ENCODE data around the gene DNAJB2.

DNA sequence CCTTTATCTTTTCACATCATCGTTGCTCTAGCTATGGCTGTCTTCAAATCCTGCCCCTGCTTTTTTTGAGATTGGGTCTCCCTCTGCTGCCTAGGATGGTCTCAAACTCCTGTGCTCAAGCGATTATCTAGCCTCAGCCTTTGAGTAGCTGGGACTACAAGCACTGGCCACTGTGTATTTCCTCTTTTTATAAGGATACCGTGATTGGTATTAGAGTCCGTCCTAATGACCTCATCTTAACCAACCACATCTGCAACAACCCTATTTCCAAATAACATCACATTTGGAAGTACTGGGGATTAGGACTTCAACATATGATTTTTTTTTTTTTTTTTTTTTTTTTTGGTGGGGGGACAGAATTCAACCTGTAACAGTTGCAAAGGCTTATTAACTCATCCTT is 44.3 kb downstream of the DNAJB2 start:
- no peak for TF ChIP-seq CTCF (IDR thresholded peaks at IDR 0.05; ENCODE audit: borderline replicate concordance, extremely low read depth, low read length, poor library complexity, severe bottlenecking)
- no peak for TF ChIP-seq EZH2 (IDR thresholded peaks at IDR 0.05; ENCODE audit: borderline replicate concordance, low read depth, low read length, severe bottlenecking)

Measured in DND-41 (cell line).